ENCODE data around the gene EXO1. TPM values are rescaled to one million over a fixed set of nuclear protein-coding genes. Genes with fewer than 3 reads are reported as not detected.
"Not testable (repeated sequence)": the region's sequence is repeated elsewhere in the genome, so short reads cannot be mapped to it uniquely, and the experiment has no call there.

The EXO1 gene
- total and polyA plus RNA-seq, 10 donors, result 0.35 to 4.4 (median 1.3) TPM

DNA sequence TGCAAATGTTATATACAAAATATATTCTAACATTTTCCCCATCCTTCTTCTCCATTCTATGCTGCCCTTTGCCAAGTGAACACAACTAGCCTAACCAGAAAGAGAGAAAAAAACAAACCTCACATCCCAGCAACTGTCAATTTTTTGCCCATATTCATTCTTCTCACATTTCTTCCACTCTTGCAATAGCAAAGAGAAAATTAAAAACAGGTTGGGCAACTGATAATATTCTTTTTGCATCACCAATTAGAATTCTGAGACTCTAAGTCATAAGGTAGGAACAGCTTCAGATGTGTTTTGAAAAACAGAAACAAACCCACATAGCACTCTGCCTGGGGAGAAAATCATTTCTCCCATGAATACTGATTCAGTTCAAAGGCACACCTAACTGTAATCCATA is 25.2 kb upstream of the EXO1 start:
- H3K27ac ChIP-seq, result no peak overlapping the region
- no peaks in the 10 kb centered on the region for H3K27me3 ChIP-seq (replicated peaks in 1 of 7)
- intact Hi-C loops (cut with DNase I; ENCODE audit: low total_unique reads), result no loop called here

DNA sequence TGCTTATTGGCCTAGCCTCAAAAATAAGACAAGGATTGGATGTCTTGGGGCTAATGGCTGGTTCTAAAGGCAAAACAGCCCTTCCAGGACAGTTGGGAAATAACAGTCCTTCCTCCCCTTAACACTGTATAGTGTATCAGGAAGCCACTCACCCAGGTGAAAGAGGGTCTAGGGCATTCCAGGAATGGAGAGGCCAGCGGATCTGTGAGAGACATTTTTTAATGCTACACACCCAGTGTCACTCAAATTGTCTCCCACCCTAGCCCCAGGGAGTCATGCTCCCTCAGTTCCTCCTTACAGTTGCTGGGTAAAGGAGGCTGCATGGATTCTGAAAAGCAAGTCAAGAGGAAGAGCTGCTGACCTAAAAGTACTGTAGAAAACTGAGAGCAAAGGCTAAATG is 24.1 kb upstream of the EXO1 start:
- Histone ChIP-seq H3K27ac (no peak overlapping the region), H3K4me3 (no peak overlapping the region), H3K36me3 (no peaks in the 10 kb centered on the region), H3K9me3 (no peaks in the 10 kb centered on the region), H3K4me1 (no peaks in the 10 kb centered on the region), H3K27me3 (replicated peaks in 1 of 7) (no peaks in the 10 kb centered on the region)
- intact Hi-C loops (cut with DNase I; ENCODE audit: low total_unique reads), result no loop called here
- TF ChIP-seq POLR2AphosphoS5 (IDR thresholded peaks at IDR 0.05) (no peak), POLR2A (IDR thresholded peaks at IDR 0.05) (no peak), CTCF (IDR thresholded peaks at IDR 0.05 in 8 of 11, conservative IDR thresholded peaks at IDR 0.05 in 3 of 11) (no peak)
- WGBS, 5 donors, result 86 to 100% (median 90%) methylated on average over 1 of the region's 1 CpG
- DNase-seq, result no peak

More for the DNA sequence above, 25.2 kb upstream of the EXO1 start:
- no peak overlapping the region for H3K4me3 ChIP-seq
- H3K9me3 ChIP-seq, result no peaks in the 10 kb centered on the region
- no peaks in the 10 kb centered on the region for H3K36me3 ChIP-seq
- H3K4me1 ChIP-seq, result peaks cover 0 to 4% (median 0%) of the 10 kb centered on the region in 6 donors
- no peak for DNase-seq
- no peak for TF ChIP-seq POLR2A (IDR thresholded peaks at IDR 0.05)
- no peak for TF ChIP-seq CTCF (IDR thresholded peaks at IDR 0.05 in 8 of 11, conservative IDR thresholded peaks at IDR 0.05 in 3 of 11)
- TF ChIP-seq POLR2AphosphoS5 (IDR thresholded peaks at IDR 0.05), result no peak

DNA sequence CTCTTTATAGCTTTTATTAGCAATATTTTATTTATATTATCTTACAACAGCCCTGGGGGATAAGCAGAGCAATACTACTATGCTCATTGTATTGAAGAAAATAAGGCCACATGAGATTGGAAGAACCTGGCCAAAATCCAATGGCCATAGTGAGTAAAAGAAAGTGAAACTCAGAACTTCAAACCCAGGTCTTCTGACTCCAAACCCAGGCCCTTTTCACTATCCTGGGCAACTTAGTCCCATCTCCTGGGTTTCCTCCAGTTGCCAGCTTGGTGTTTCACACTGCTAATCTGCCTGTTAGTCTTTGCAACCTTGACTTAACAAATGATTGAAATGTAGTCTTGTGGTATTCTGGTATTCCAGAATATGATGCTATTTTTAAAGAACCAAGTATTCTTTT is 22.4 kb upstream of the EXO1 start:
- H3K4me3 ChIP-seq, result no peak overlapping the region
- no peaks in the 10 kb centered on the region for H3K27me3 ChIP-seq (replicated peaks in 1 of 7)
- H3K27ac ChIP-seq, result no peak overlapping the region
- no peak for DNase-seq
- no peak for TF ChIP-seq POLR2A (IDR thresholded peaks at IDR 0.05)
- no peak for TF ChIP-seq POLR2AphosphoS5 (IDR thresholded peaks at IDR 0.05)
- no peak for TF ChIP-seq CTCF (IDR thresholded peaks at IDR 0.05 in 8 of 11, conservative IDR thresholded peaks at IDR 0.05 in 3 of 11)
- H3K36me3 ChIP-seq, result no peaks in the 10 kb centered on the region
- H3K4me1 ChIP-seq, result no peaks in the 10 kb centered on the region
- no peaks in the 10 kb centered on the region for H3K9me3 ChIP-seq
- intact Hi-C loops (cut with DNase I; ENCODE audit: low total_unique reads), result no loop called here

- intact Hi-C loops (cut with DNase I; ENCODE audit: low total_unique reads), result not testable (repeated sequence)
Observed at GRCh38 chr1:241826613-241827012, 21.4 kb upstream of the EXO1 start.

DNA sequence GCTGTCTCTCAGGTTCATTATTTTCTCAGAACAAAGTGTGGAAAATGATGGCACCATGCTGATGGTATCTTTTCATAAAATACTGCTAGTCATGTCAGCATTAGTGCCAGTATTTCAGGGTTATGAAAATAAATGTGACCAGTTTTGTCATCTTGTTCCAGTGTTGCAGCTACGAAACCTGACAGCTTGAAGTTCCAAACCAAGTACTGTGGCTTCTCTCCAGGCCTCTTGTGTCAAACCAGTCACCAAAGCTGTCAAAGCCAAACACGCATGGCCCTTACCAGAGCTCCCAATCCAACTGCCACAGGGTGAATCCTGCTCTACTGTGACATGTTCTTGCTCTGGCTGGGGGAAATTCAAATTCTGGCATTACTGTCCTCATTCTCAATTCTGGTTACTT is 20.7 kb upstream of the EXO1 start:
- no peak overlapping the region for H3K27ac ChIP-seq
- no peaks in the 10 kb centered on the region for H3K36me3 ChIP-seq
- no peaks in the 10 kb centered on the region for H3K4me1 ChIP-seq
- no peaks in the 10 kb centered on the region for H3K27me3 ChIP-seq (replicated peaks in 1 of 7)
- H3K4me3 ChIP-seq, result no peak overlapping the region
- TF ChIP-seq POLR2AphosphoS5 (IDR thresholded peaks at IDR 0.05), result no peak
- TF ChIP-seq CTCF (IDR thresholded peaks at IDR 0.05 in 8 of 11, conservative IDR thresholded peaks at IDR 0.05 in 3 of 11), result no peak
- TF ChIP-seq POLR2A (IDR thresholded peaks at IDR 0.05), result no peak
- no peak for DNase-seq
- H3K9me3 ChIP-seq, result no peaks in the 10 kb centered on the region
- intact Hi-C loops (cut with DNase I; ENCODE audit: low total_unique reads), result no loop called here
- 74 to 91% (median 88%) methylated on average over 2 of the region's 2 CpGs for WGBS, 5 donors

More at GRCh38 chr1:241826613-241827012, 21.4 kb upstream of the EXO1 start:
- not testable (repeated sequence) for H3K9me3 ChIP-seq; DNase-seq; H3K36me3 ChIP-seq; H3K4me1 ChIP-seq; H3K27ac ChIP-seq; H3K4me3 ChIP-seq; H3K27me3 ChIP-seq (replicated peaks in 1 of 7)
- 87 to 96% (median 90%) methylated on average over 9 of the region's 9 CpGs for WGBS, 5 donors

All from spleen (tissue), 11 donors.